Psoas muscle (tissue), 8 donors: ENCODE data around the gene CFAP57. TPM values are rescaled to one million over a fixed set of nuclear protein-coding genes. Genes with fewer than 3 reads are reported as not detected.

Experiments
- ATAC-seq, 4 donors: fragments of 200-7000 bp; cut with Tn5 transposase; one replicate each; pipeline ENCODE4 v1.9.1; 2020; ENCODE audit warnings: moderate library complexity in 3 of 4, mild to moderate bottlenecking in 2 of 4
- DNase-seq, 2 donors: peaks; one replicate each; pipeline ENCODE4 v3.0.0-alpha.2; 2020
- H3K27ac ChIP-seq: fragments of 200-600 bp; one replicate; pipeline ENCODE4 v1.8.0; 2022
- H3K27me3 ChIP-seq, 3 donors: fragments of 200-600 bp in 1 of 3; one replicate each; pipeline versions ENCODE4 v1.6.1 to v1.8.0; 2013 to 2022; ENCODE audit warnings: low read length in 2 of 3, mild to moderate bottlenecking in 2 of 3, moderate library complexity in 1 of 3; ENCODE audit not compliant: insufficient read depth in 3 of 3
- H3K36me3 ChIP-seq, 2 donors: fragments of 200-600 bp in 1 of 2; one replicate each; pipeline versions ENCODE4 v1.6.1 to v1.8.0; 2013 to 2022; ENCODE audit warnings: low read depth in 1 of 2, mild to moderate bottlenecking in 1 of 2, moderate library complexity in 1 of 2; ENCODE audit not compliant: insufficient read depth in 1 of 2
- H3K4me1 ChIP-seq: fragments of 200-600 bp; one replicate; pipeline ENCODE4 v1.8.0; 2022
- H3K4me3 ChIP-seq: fragments of 200-600 bp; one replicate; pipeline ENCODE4 v1.8.0; 2022; ENCODE audit warnings: mild to moderate bottlenecking
- H3K9me3 ChIP-seq: fragments of 200-600 bp; one replicate; pipeline ENCODE4 v1.8.0; 2022
- CTCF ChIP-seq: fragments of 200-600 bp; IDR thresholded peaks from one replicate; pipeline ENCODE4 v1.8.0; 2022; ENCODE audit warnings: antibody characterized with exemption
- WGBS, 3 donors: extraction: QIAGEN DNeasy Blood & Tissue Kit; methylation state at CpG; one replicate each; pipeline versions ENCODE4 v1.1.6 to v1.1.7; 2013; 5-methylcytosine and 5-hydroxymethylcytosine counted together
- intact Hi-C, 2 donors: fragments of 100-400 bp; cut with DNase I; formaldehyde crosslinking; loops; one replicate each; pipeline versions ENCODE4 v1.11.0 to v1.14.2; 2022
- polyA plus RNA-seq, 3 donors: library from polyadenylated mRNA; stranded (reverse); fragments of 200-250 nt; gene quantifications; one replicate each; pipeline ENCODE4 v1.2.3, GENCODE V29; 2013
- total RNA-seq, 4 donors: library from RNA; stranded (reverse); fragmentation: NEBNext Ultra II Directional in 2 of 4; extraction: Animal tissue kit (Norgen Biotek cat#: 25700) in 2 of 4; gene quantifications; one replicate each; pipeline versions ENCODE4 v1.2.1 to v1.2.4, GENCODE V29; 2021 to 2023
- donor health status: healthy with polysubstance abuse.
- donor health status: DM: no; HTN: no; CAD: no; lungs with moderate emphysema.
- donor health status: Bipolar disorder and iron deficiency.
- donor health status: healthy.
- donor health status: DM: yes; HTN: yes; CAD: no.
- donor health status: DM: no; HTN: no; CAD: no.
- donor health status: DM: no; HTN: no; CAD: no.
- donor health status: DM: yes; HTN: yes; CAD: no.

Gene CFAP57
- total and polyA plus RNA-seq, 7 donors: 0.04 to 0.26 (median 0.11) TPM; not detected in 3

GRCh38 chr1:43217747-43218146, 45.6 kb downstream of the CFAP57 start:
- 84 to 89% (median 84%) methylated on average over 10 of the region's 10 CpGs for WGBS, 3 donors
- Histone ChIP-seq H3K9me3 (no peaks in the 10 kb centered on the region), H3K27me3 (no peaks in the 10 kb centered on the region), H3K27ac (no peak overlapping the region), H3K36me3 (no peaks in the 10 kb centered on the region), H3K4me1 (no peaks in the 10 kb centered on the region), H3K4me3 (no peak overlapping the region)
- DNase-seq (no peak), ATAC-seq (no peak)
- TF ChIP-seq CTCF: no peak
- intact Hi-C loops: no loop called here

- intact Hi-C loops: loop anchor here in 1 of 2 donors (10.0 kb wide), 1 partner anchor 164 kb away; the partner anchor contains the start of genes MED8 and SZT2
- ATAC-seq (no peak), DNase-seq (no peak)
- Histone ChIP-seq H3K27me3 (no peaks in the 10 kb centered on the region), H3K4me1 (no peaks in the 10 kb centered on the region), H3K4me3 (no peak overlapping the region), H3K9me3 (no peaks in the 10 kb centered on the region), H3K27ac (no peak overlapping the region), H3K36me3 (no peaks in the 10 kb centered on the region)
- TF ChIP-seq CTCF: no peak
- WGBS, 3 donors: 58 to 64% (median 63%) methylated on average over 7 of the region's 7 CpGs
These were observed 49.0 kb downstream of the CFAP57 start for GRCh38 chr1:43220905-43221778.

DNA sequence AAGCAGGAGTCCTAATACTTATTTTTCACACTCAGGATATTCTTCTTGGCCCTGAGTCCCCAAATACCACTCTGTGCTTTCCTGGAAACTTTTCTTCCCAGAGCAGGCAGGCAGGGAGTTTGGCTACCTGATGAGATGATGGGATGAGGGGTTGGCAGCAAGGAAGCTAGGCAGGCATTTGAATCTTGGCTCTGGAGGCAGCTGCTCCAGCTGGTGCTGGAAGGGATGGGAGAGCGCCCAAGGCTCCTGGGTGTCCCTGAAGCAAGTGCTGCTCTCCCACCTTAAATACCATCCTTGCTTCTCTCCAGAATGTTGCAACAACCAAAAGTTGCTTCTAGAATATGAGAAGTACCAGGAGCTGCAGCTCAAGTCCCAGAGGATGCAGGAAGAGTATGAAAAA, 49.7 kb downstream of the CFAP57 start:
- no peak for DNase-seq
- H3K27ac ChIP-seq: no peak overlapping the region
- H3K4me3 ChIP-seq: no peak overlapping the region
- WGBS, 3 donors: 82 to 88% (median 84%) methylated on average over 1 of the region's 1 CpG
- no peaks in the 10 kb centered on the region for H3K36me3 ChIP-seq
- no peaks in the 10 kb centered on the region for H3K27me3 ChIP-seq
- H3K4me1 ChIP-seq: no peaks in the 10 kb centered on the region
- no peaks in the 10 kb centered on the region for H3K9me3 ChIP-seq
- no peak for TF ChIP-seq CTCF
- intact Hi-C loops: loop anchor here in 1 of 2 donors (10.0 kb wide), 1 partner anchor 163 kb away; the partner anchor contains the start of genes MED8 and SZT2
- ATAC-seq: no peak

- Histone ChIP-seq H3K4me1 (no peaks in the 10 kb centered on the region), H3K9me3 (no peaks in the 10 kb centered on the region), H3K4me3 (no peak overlapping the region), H3K27me3 (no peaks in the 10 kb centered on the region), H3K36me3 (no peaks in the 10 kb centered on the region), H3K27ac (no peak overlapping the region)
- no peak for ATAC-seq
- no peak for DNase-seq
- no peak for TF ChIP-seq CTCF
- 57 to 70% (median 61%) methylated on average over 9 of the region's 9 CpGs for WGBS, 3 donors
- intact Hi-C loops: loop anchor here in 1 of 2 donors (10.0 kb wide), 1 partner anchor 162 kb away; the partner anchor contains the start of genes MED8 and SZT2
These were observed 50.7 kb downstream of the CFAP57 start for GRCh38 chr1:43222879-43223278.
